GM12878 (cell line): ENCODE measurements around the gene RETREG1. TPM values are rescaled to one million over a fixed set of nuclear protein-coding genes. Genes with fewer than 3 reads are reported as not detected.

Experiments used
- ATAC-seq: fragments of 200-7000 bp; cut with Tn5 transposase; 3 replicates; pipeline ENCODE4 v1.9.1; 2020; ENCODE audit warnings: mild to moderate bottlenecking, moderate library complexity
- BruUV-seq: library from RNA; stranded (reverse); fragments of 400-500 nt; replicated peaks from 2 replicates; lab custom pipeline; 2021; lab: Mats Ljungman, UMichigan
- CTCF ChIA-PET: fragments of 300-600 bp; sonication (Branson Sonifier 250); formaldehyde crosslinking; extraction: SDS; loops from one replicate; lab custom pipeline; 2021; ENCODE audit warnings: inconsistent platforms; lab: Yijun Ruan, JAX
- POLR2A ChIA-PET: fragments of 350-600 bp; formaldehyde crosslinking; extraction: SDS; loops from one replicate; lab custom pipeline; 2021; ENCODE audit warnings: inconsistent platforms; lab: Charles Lee
- RAD21 ChIA-PET: fragments of 300-600 bp; sonication (Branson Sonifier 250); formaldehyde crosslinking; loops from one replicate; lab custom pipeline; 2023; ENCODE audit warnings: antibody characterized with exemption; ENCODE audit not compliant: unreplicated experiment; lab: Charles Lee
- SMC1A ChIA-PET: fragments of 300-600 bp; sonication (Branson Sonifier 250); formaldehyde crosslinking; loops from one replicate; lab custom pipeline; 2023; ENCODE audit not compliant: unreplicated experiment, uncharacterized antibody; lab: Charles Lee
- DNase-seq: peaks from one replicate; pipeline ENCODE4 v3.0.0-alpha.2; 2011; ENCODE audit warnings: low read depth, low spot score
- FAIRE-seq: peaks from 3 replicates; lab custom pipeline; 2011; peaks lifted over from hg19 to GRCh38; lab: Jason Lieb, UNC
- H2AFZ ChIP-seq: 2 replicates; pipeline ENCODE4 v1.6.0; 2011; ENCODE audit warnings: low read depth, low read length, control low read depth; ENCODE audit not compliant: control insufficient read depth
- H3K27ac ChIP-seq: 2 replicates; pipeline ENCODE4 v1.5.1; 2011; ENCODE audit warnings: control low read depth; ENCODE audit not compliant: control insufficient read depth, insufficient read depth
- H3K27me3 ChIP-seq, 2 experiments: replicated peaks in 1 of 2; 2 replicates each; pipeline versions ENCODE4 v1.6.0 to v1.6.1; 2011; ENCODE audit warnings: low read length in 1 of 2; ENCODE audit not compliant: control insufficient read depth in 2 of 2, insufficient read depth in 2 of 2
- H3K36me3 ChIP-seq, 2 experiments: 2 replicates each; pipeline ENCODE4 v1.5.1; 2011; ENCODE audit warnings: low read length in 1 of 2; ENCODE audit not compliant: control insufficient read depth in 2 of 2, insufficient read depth in 2 of 2
- H3K4me1 ChIP-seq: 2 replicates; pipeline ENCODE4 v1.6.1; 2011; ENCODE audit warnings: mild to moderate bottlenecking, low read length, moderate library complexity, mixed read lengths; ENCODE audit not compliant: control insufficient read depth, insufficient read depth
- H3K4me2 ChIP-seq: 2 replicates; pipeline ENCODE4 v1.6.0; 2011; ENCODE audit warnings: control low read depth; ENCODE audit not compliant: control insufficient read depth, insufficient read depth
- H3K4me3 ChIP-seq: fragments of 200-600 bp; sonication (generic); 2 replicates; pipeline ENCODE4 v1.5.1; 2016
- H3K79me2 ChIP-seq: 2 replicates; pipeline ENCODE4 v1.6.0; 2011; ENCODE audit warnings: low read length; ENCODE audit not compliant: control insufficient read depth, insufficient read depth
- H3K9ac ChIP-seq: 2 replicates; pipeline ENCODE4 v1.8.0; 2011; ENCODE audit warnings: low read length, control low read depth, mixed read lengths; ENCODE audit not compliant: control insufficient read depth, insufficient read depth
- H3K9me3 ChIP-seq: replicated peaks from 3 replicates; pipeline ENCODE4 v1.5.1; 2011; ENCODE audit warnings: mild to moderate bottlenecking, low read length; ENCODE audit not compliant: control insufficient read depth, insufficient read depth
- H4K20me1 ChIP-seq: 2 replicates; pipeline ENCODE4 v1.6.0; 2011; ENCODE audit not compliant: control insufficient read depth, insufficient read depth
- CBX5 ChIP-seq: sonication (generic); IDR thresholded peaks from 2 replicates; pipeline ENCODE4 v1.6.1; 2016; ENCODE audit warnings: low read depth, moderate library complexity, mild to moderate bottlenecking, inconsistent platforms
- CHD2 ChIP-seq: IDR thresholded peaks from 2 replicates; pipeline ENCODE4 v1.6.1; 2011; ENCODE audit warnings: low read depth, low read length, improper control_type of control experiment, borderline replicate concordance
- FOXK2 ChIP-seq: fragments of 450-650 bp; IDR thresholded peaks from 2 replicates; pipeline ENCODE4 v1.6.1; 2017; ENCODE audit warnings: mild to moderate bottlenecking, moderate library complexity
- GABPA ChIP-seq: IDR thresholded peaks from 2 replicates; pipeline ENCODE4 v1.6.1; 2014; ENCODE audit warnings: antibody characterized with exemption, low read depth, mild to moderate bottlenecking, inconsistent platforms
- GATAD2B ChIP-seq: fragments of 450-650 bp; conservative IDR thresholded peaks from 2 replicates; pipeline ENCODE4 v1.6.1; 2017; ENCODE audit warnings: low read depth, mild to moderate bottlenecking, moderate library complexity
- KLF5 ChIP-seq: fragments of 450-650 bp; IDR thresholded peaks from 2 replicates; pipeline ENCODE4 v1.6.1; 2014; ENCODE audit warnings: mild to moderate bottlenecking; ENCODE audit not compliant: partially characterized antibody
- LARP7 ChIP-seq: fragments of 450-650 bp; IDR thresholded peaks from 2 replicates; pipeline ENCODE4 v1.6.1; 2017; ENCODE audit warnings: mild to moderate bottlenecking
- NFYA ChIP-seq: IDR thresholded peaks from 2 replicates; pipeline ENCODE4 v1.6.1; 2011; ENCODE audit warnings: low read depth, mild to moderate bottlenecking, low read length, improper control_type of control experiment, borderline replicate concordance
- SIN3A ChIP-seq: IDR thresholded peaks from 2 replicates; pipeline ENCODE4 v1.6.1; 2012; ENCODE audit warnings: low read depth, low read length, improper control_type of control experiment
- SIX5 ChIP-seq: IDR thresholded peaks from 2 replicates; pipeline ENCODE4 v1.6.1; 2011; ENCODE audit warnings: mild to moderate bottlenecking, low read depth, low read length, moderate library complexity; ENCODE audit not compliant: severe bottlenecking
- STAT3 ChIP-seq: IDR thresholded peaks from 2 replicates; pipeline ENCODE4 v1.6.1; 2011; ENCODE audit warnings: low read depth, low read length, improper control_type of control experiment
- USF1 ChIP-seq: IDR thresholded peaks from 2 replicates; pipeline ENCODE4 v1.6.1; 2011; ENCODE audit warnings: borderline replicate concordance, low read depth, mild to moderate bottlenecking, moderate library complexity, mixed read lengths, low read length; ENCODE audit not compliant: insufficient read depth; ENCODE audit errors: extremely low read length
- YBX1 ChIP-seq: fragments of 450-650 bp; IDR thresholded peaks from 2 replicates; pipeline ENCODE4 v1.6.1; 2016; ENCODE audit warnings: antibody characterized with exemption
- ZBTB40 ChIP-seq: fragments of 450-650 bp; IDR thresholded peaks from 2 replicates; pipeline ENCODE4 v1.6.1; 2016; ENCODE audit warnings: mild to moderate bottlenecking, moderate library complexity, borderline replicate concordance
- ZNF207 ChIP-seq: fragments of 450-650 bp; IDR thresholded peaks from 2 replicates; pipeline ENCODE4 v1.6.1; 2014; ENCODE audit warnings: antibody characterized with exemption, mild to moderate bottlenecking, borderline replicate concordance
- WGBS: methylation state at CpG from one replicate; pipeline ENCODE4 v1.1.6; 2016; ENCODE audit warnings: low lambda C conversion rate; ENCODE audit not compliant: insufficient replicate concordance, insufficient coverage; ENCODE audit errors: missing lambda C conversion rate; 5-methylcytosine and 5-hydroxymethylcytosine counted together
- in situ Hi-C: fragments of 300-500 bp; cut with MboI; formaldehyde crosslinking; loops from 9 replicates; pipeline ENCODE4 v1.14.3; 2018; ENCODE audit warnings: mixed read lengths
- intact Hi-C: fragments of 100-400 bp; cut with micrococcal nuclease; formaldehyde crosslinking; loops from one replicate; pipeline ENCODE4 v1.14.2; 2022; ENCODE audit not compliant: unreplicated experiment
- polyA plus RNA-seq, 11 experiments: library from polyadenylated mRNA; depleted of rRNA in 4 of 11; unstranded in 6 of 11; stranded (reverse) in 5 of 11; fragments of >200 nt; fragmentation: Nextera tagmentation in 4 of 11; fragmentation: Illumina TruSeq in 1 of 11; extraction: Ambion mirVana in 4 of 11; extraction: Trizol in 1 of 11; gene quantifications; 1 replicate in 1 of 11; 2 replicates in 10 of 11; pipeline versions ENCODE4 v1.2.1 to v1.2.3, GENCODE V29; 2011 to 2016; ENCODE audit warnings: inconsistent platforms in 2 of 11, missing spikeins in 2 of 11, low read depth in 1 of 11
- total RNA-seq, 4 experiments: library from RNA; depleted of rRNA in 3 of 4; stranded (reverse); fragments of >200 nt in 3 of 4; fragmentation: Illumina TruSeq in 1 of 4; extraction: Trizol in 1 of 4; gene quantifications; 2 replicates each; pipeline versions ENCODE4 v1.2.1 to v1.2.3, GENCODE V29; 2013 to 2021
- TF ChIP-seq, protein P1 (sequence below): IDR thresholded peaks from 2 replicates; pipeline ENCODE4 v1.6.1; 2012; ENCODE audit warnings: low read depth, low read length, improper control_type of control experiment

RETREG1 gene
- total and polyA plus RNA-seq, 10 of the 15 experiments (the other 5 are each of a cell fraction or from before 2014, with no cell fraction given): 3.9 to 8.9 (median 6.4) TPM

DNA sequence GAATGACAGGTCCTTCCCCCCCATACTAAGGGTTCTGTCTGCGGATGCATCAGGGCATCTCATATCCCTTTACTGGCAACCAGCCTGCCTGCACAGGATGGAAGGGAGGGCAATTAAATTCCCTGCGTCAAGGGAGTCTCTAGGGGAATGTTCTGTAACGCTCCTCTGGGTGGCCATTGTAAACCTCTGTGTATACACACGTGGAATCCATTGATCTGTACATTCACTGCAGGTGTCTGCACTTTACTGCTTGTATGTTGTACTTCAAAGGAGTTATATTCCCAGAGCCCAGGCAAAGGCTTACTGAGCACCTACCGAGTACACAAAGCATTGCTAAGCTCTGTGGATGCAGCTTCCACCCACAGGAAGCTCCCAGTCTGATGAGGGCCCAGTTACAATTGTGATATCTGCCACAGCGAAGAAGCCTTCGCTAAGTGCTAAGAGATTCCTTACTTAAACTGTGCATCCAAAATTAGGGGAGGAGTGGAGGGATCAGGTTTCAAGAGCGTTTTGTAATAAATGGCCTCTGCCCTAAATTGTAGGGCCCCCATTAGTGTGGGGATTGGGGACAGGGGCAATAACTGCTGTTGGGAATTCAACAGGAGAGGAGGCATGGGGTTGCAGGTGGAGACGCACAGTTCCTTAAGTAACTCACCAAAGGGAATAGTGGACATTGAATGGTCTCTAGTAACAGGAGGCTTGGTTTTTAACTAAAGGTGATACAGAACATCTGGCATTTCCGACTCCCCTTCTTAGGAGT lies 1.5 kb upstream of the RETREG1 start:
- H3K4me3 ChIP-seq: no peak overlapping the region
- H3K9ac ChIP-seq: no peak overlapping the region
- H4K20me1 ChIP-seq: no peaks in the 10 kb centered on the region
- H3K4me1 ChIP-seq: no peaks in the 10 kb centered on the region
- H3K4me2 ChIP-seq: no peak overlapping the region
- no peak for DNase-seq
- peaks cover 2 to 6% of the 10 kb centered on the region in 2 experiments for H3K27me3 ChIP-seq
- H3K9me3 ChIP-seq: no peaks in the 10 kb centered on the region
- no peaks in the 10 kb centered on the region for H3K79me2 ChIP-seq
- ATAC-seq: no peak
- no peak overlapping the region for H3K27ac ChIP-seq
- BruUV-seq: no TSS peak
- H3K36me3 ChIP-seq: no peaks in the 10 kb centered on the region
- ChIA-PET SMC1A (interaction anchor here (0.7 kb wide), 1 partner anchor 32 kb away, joined by 3 read pairs; no protein-coding TSS in a partner anchor), RAD21 (no interaction called here), CTCF (no interaction called here), POLR2A (no interaction called here)
- in situ Hi-C loops (no loop called here), intact Hi-C loops (no loop called here)
- no peak for FAIRE-seq
- no peak overlapping the region for H2AFZ ChIP-seq
- WGBS: 41% methylated on average over 10 of the region's 10 CpGs
- TF ChIP-seq GABPA: no peak
- TF ChIP-seq SIX5: no peak
- TF ChIP-seq SIN3A: no peak
- TF ChIP-seq, protein P1, sequence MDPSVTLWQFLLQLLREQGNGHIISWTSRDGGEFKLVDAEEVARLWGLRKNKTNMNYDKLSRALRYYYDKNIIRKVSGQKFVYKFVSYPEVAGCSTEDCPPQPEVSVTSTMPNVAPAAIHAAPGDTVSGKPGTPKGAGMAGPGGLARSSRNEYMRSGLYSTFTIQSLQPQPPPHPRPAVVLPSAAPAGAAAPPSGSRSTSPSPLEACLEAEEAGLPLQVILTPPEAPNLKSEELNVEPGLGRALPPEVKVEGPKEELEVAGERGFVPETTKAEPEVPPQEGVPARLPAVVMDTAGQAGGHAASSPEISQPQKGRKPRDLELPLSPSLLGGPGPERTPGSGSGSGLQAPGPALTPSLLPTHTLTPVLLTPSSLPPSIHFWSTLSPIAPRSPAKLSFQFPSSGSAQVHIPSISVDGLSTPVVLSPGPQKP: no peak
- no peak for TF ChIP-seq KLF5
- no peak for TF ChIP-seq USF1
- TF ChIP-seq NFYA: no peak
- TF ChIP-seq YBX1: no peak
- TF ChIP-seq ZBTB40: no peak
- no peak for TF ChIP-seq STAT3
- TF ChIP-seq CHD2: no peak
- TF ChIP-seq LARP7: no peak
- TF ChIP-seq CBX5: no peak
- no peak for TF ChIP-seq ZNF207
- no peak for TF ChIP-seq FOXK2
- TF ChIP-seq GATAD2B: no peak
